HepG2 (cell line): Measurements from ENCODE around the gene DRC7.

Experiments used
- CTCF ChIP-seq: sonication (generic); formaldehyde crosslinking; IDR thresholded peaks from 2 replicates; pipeline ENCODE4 v1.5.0; 2020; ENCODE audit warnings: mild to moderate bottlenecking, missing genetic modification reagents, moderate library complexity
- GMEB1 ChIP-seq: sonication (generic); formaldehyde crosslinking; IDR thresholded peaks from 2 replicates; pipeline ENCODE4 v1.5.1; 2020; ENCODE audit warnings: missing genetic modification reagents, mild to moderate bottlenecking, borderline replicate concordance
- HMGXB4 ChIP-seq, 2 experiments: sonication (generic) in 1 of 2; formaldehyde crosslinking in 1 of 2; IDR thresholded peaks; 2 replicates each; pipeline versions ENCODE4 v1.4.0 to v1.6.1; 2018 to 2020; ENCODE audit warnings: missing genetic modification reagents in 2 of 2, borderline replicate concordance in 1 of 2, low read depth in 1 of 2, mild to moderate bottlenecking in 1 of 2, missing biosample characterization in 1 of 2
- IRF9 ChIP-seq: sonication (generic); formaldehyde crosslinking; IDR thresholded peaks from 2 replicates; pipeline ENCODE4 v1.8.0; 2022; ENCODE audit warnings: missing genetic modification reagents, mild to moderate bottlenecking, borderline replicate concordance
- MZF1 ChIP-seq: sonication (generic); formaldehyde crosslinking; IDR thresholded peaks from 2 replicates; pipeline ENCODE4 v1.8.1; 2023; ENCODE audit warnings: mild to moderate bottlenecking, missing genetic modification reagents, borderline replicate concordance
- RFXANK ChIP-seq: IDR thresholded peaks from 2 replicates; pipeline ENCODE4 v1.6.1; 2016
- SP140L ChIP-seq: sonication (generic); formaldehyde crosslinking; IDR thresholded peaks from 2 replicates; pipeline ENCODE4 v1.4.0; 2020; ENCODE audit warnings: missing genetic modification reagents, borderline replicate concordance
- SRSF1 ChIP-seq: fragments of 200-400 bp; formaldehyde crosslinking; optimal IDR thresholded peaks from 2 replicates; pipeline ENCODE3; 2017; ENCODE audit warnings: mild to moderate bottlenecking, low read depth, low read length, moderate library complexity
- STAT5B ChIP-seq: sonication (generic); formaldehyde crosslinking; IDR thresholded peaks from 2 replicates; pipeline ENCODE4 v1.4.0; 2020; ENCODE audit warnings: missing genetic modification reagents
- THRA ChIP-seq: sonication (generic); formaldehyde crosslinking; IDR thresholded peaks from 2 replicates; pipeline ENCODE4 v1.4.0; 2020; ENCODE audit warnings: missing genetic modification reagents, borderline replicate concordance
- TSC22D2 ChIP-seq: sonication (generic); formaldehyde crosslinking; IDR thresholded peaks from 2 replicates; pipeline ENCODE4 v1.5.1; 2020; ENCODE audit warnings: missing genetic modification reagents, mild to moderate bottlenecking, borderline replicate concordance
- ZNF354B ChIP-seq: sonication (generic); formaldehyde crosslinking; IDR thresholded peaks from 2 replicates; pipeline ENCODE4 v1.8.0; 2022; ENCODE audit warnings: mild to moderate bottlenecking, missing genetic modification reagents

GRCh38 chr16:57741660-57742191, 47.1 kb downstream of the DRC7 start:
- TF ChIP-seq THRA (no peak), SRSF1 (no peak), STAT5B (no peak), HMGXB4 (CRISPR knock-in tag; IDR thresholded peaks at IDR 0.05; ENCODE audit: borderline replicate concordance in 1 of 2, low read depth in 1 of 2) (no peak), CTCF (CRISPR knock-in tag) (no peak), TSC22D2 (CRISPR knock-in tag) (no peak), GMEB1 (no peak), SP140L (no peak), RFXANK (CRISPR knock-in tag) (no peak), MZF1 (CRISPR knock-in tag) (no peak), IRF9 (no peak), ZNF354B (CRISPR knock-in tag) (no peak)
